Fibroblast of lung (primary cell): ENCODE measurements around the gene ABCG5.

Experiments used
- CTCF ChIP-seq, 2 donors: IDR thresholded peaks in 1 of 2; conservative IDR thresholded peaks in 1 of 2; 1 replicate in 1 of 2; 2 replicates in 1 of 2; pipeline ENCODE4 v1.5.1; 2011 to 2012; ENCODE audit warnings: low read length in 2 of 2, control low read depth in 1 of 2, inconsistent platforms in 1 of 2, low read depth in 1 of 2, mild to moderate bottlenecking in 1 of 2
- EZH2 ChIP-seq: IDR thresholded peaks from 2 replicates; pipeline ENCODE4 v1.5.1; 2012; ENCODE audit warnings: low read length, control low read depth, mild to moderate bottlenecking; ENCODE audit errors: missing control alignments

DNA sequence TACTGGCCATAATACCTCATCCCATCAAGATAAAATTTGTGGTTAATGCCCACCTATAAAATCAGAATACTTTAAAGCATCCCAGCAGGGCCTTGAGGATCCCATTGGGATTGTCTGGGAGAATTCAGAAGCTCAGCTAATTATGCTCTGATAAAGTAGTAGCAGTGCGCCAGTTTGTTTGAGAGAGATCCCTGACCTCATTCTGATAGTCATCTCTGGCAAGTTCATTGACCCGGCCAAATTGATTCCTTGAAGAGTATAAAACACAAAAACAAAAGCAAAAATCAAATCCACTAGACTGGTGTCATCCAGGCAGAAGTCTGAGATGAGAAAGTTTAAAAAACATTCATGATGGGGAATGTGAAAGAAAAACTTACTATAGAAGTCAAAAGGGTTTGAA is 14.1 kb downstream of the ABCG5 start:
- no peak for TF ChIP-seq CTCF (conservative IDR thresholded peaks at IDR 0.05 in 1 of 2, IDR thresholded peaks at IDR 0.05 in 1 of 2; ENCODE audit: low read depth in 1 of 2, low read length in 2 of 2)
- no peak for TF ChIP-seq EZH2
